HG03039 (cell line): ENCODE results near the gene CDH4.

Experiments
- ATAC-seq: cut with Tn5 transposase; IDR thresholded peaks from one replicate; pipeline ENCODE4 v1.9.1; 2021; ENCODE audit warnings: mild to moderate bottlenecking, moderate library complexity; ENCODE audit not compliant: unreplicated experiment

The CDH4 gene

GRCh38 chr20:61819921-61820825 lies 568.1 kb downstream of the CDH4 start:
- no peak for ATAC-seq

DNA sequence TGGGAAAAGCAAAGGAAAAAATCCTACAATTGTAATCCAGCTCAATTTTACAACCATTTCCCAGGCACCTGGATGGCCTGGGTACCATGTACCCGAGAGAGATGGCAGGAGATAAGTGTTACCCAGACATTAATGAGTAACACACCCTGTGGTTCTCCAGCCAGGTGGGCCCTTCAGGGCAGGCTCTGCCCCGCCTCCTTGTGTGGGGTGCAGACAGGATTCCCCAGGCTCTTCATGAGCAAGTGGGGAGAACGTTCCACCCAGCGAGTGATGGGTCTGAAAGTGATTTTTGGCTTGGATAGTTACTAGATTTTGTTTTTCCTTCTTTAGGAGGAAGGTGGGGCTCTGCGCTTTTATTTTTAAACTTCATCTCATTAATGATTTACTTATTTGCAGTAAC lies 569.7 kb downstream of the CDH4 start:
- no peak for ATAC-seq

- no peak for ATAC-seq
These were observed 570.3 kb downstream of the CDH4 start for GRCh38 chr20:61822396-61822795.

- ATAC-seq: no peak
These were observed 571.2 kb downstream of the CDH4 start for GRCh38 chr20:61823242-61823641.

DNA sequence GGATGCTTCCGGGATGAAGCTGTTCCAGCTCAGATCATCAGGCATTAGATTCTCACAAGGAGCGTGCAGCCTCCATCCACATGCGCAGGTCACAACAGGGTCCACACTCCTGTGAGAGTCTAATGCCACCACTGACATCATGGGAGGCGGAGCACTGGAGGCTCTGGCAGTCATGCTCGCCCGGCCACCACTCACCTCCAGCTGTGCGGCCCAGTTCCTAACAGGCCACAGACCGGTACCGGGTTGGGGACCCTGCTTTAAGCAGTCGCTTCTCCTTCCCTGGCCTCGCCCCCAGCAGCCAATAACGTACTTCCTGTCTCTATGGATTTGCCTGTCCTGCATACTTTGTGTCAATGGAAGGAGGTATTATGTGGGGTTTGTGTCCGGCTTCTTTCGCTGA lies 576.8 kb downstream of the CDH4 start:
- no peak for ATAC-seq

- no peak for ATAC-seq
These were observed 577.5 kb downstream of the CDH4 start for GRCh38 chr20:61829526-61829925.

DNA sequence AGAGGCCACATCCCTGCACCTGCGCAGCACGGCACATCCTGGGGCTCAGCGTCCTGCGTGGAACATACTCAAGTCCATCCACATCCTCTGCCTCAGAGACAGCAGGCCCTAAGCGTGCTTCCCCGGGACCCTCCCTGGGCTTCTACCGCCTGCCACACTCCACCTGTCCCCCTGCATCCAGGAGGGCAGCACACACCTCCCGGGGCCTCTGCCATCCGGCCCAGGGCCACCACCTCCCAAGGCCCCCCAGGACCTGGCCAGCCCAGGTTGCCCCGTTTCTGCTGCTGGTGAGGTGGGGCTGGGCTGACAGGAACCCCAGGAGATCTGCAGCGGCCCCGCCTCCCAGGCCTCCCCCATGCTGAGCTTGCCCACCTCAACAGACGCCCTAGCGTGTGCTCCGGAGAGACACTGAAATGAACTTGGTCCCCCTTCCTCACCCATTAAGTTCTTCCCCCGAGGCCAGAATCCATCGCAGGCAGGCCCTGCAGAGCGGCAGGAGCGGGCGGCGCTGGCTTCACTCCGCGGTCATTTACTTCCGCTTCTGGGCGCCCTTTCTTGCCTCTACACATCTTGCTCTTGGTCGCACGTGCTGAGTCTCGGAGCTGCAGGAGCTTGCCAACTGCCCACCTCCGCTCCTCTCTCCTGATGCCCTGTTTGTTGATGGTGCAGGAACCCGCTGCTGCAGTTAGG lies 578.3 kb downstream of the CDH4 start:
- ATAC-seq: no peak

DNA sequence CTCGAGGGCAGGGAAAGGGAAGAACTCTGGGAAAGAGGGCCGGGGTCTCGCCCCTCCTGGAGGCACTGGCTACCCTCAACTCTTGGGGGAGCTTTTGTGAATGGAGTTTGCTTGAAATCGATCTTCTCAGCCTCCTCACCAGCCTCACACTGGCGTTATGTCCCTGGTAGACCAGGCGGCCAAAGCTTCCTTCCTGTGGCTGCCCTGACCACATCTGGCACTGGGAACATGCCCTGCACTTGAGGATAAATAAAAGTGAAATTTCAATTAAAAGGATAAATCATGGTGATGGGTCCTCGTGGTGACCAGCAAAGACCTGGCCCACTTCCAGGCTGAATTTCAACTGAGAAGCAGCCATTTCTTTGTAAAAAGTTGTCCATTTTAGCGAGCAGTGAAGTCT lies 578.9 kb downstream of the CDH4 start:
- no peak for ATAC-seq

DNA sequence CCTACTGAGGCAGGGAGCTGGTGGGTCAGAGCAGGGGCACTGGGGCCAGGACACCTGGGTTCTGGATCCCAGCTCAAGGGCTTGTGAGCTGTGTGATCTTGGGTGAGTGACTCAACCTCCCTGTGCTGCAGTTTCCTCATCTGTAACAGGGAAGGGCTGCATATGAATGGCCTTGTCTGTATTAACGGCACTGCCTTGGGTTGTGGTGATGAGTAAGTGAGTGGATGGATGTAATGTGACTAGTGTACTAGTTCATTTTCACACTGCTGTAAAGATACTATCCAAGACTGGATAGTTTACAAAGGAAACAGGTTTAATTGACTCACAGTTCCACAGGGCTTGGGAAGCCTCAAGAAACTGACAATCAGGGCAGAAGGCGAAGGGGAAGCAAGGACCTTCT lies 580.1 kb downstream of the CDH4 start:
- no peak for ATAC-seq

GRCh38 chr20:61833807-61834610 lies 581.9 kb downstream of the CDH4 start:
- no peak for ATAC-seq

GRCh38 chr20:61835301-61835700 lies 583.2 kb downstream of the CDH4 start:
- no peak for ATAC-seq

DNA sequence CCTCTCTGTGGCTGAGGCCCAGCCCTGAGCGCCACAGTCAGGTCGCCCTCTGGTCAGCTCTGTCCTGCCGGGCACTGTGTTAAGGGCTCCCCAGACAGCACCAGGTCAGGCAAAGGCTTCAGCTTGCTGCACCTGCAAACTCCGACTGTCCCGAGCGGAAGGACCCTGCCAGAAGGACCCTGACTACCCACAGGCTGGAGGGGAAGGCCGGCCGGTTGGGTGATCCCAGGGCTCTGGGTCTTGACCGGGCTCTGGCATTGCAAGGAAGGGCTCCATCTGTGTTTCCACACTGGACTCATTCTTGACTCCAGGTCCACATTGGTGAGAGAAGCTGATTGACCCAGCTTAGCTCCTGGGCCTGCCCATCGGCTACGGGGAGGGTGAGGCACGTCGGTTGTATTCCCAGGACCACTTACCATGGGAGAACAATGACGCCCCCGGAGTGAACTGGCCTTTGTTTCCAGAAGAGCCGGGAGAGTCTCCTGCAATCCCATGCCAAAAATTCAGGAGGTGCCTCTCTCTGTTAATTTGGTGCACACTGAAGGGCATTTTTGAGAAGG lies 583.8 kb downstream of the CDH4 start:
- ATAC-seq: no peak

DNA sequence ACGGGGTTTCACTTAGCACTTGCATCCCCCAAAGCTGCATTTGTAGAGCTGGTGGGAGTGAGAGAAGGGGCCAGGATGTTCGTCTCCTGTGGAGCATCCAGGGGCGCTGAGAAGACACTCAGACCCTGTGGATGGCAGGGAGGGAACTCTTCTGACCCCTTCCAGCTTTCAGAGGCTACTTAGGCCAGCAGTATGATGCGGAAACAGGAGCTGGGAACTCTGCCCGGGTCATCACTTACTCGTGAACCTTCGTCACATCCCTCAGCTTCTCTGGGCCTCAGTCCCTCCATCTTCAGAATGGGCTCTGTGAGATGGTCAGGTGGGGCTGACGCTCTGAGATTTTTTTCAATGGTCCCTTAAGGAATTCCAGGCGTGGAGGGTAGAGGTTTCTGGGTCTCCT lies 585.1 kb downstream of the CDH4 start:
- no peak for ATAC-seq

DNA sequence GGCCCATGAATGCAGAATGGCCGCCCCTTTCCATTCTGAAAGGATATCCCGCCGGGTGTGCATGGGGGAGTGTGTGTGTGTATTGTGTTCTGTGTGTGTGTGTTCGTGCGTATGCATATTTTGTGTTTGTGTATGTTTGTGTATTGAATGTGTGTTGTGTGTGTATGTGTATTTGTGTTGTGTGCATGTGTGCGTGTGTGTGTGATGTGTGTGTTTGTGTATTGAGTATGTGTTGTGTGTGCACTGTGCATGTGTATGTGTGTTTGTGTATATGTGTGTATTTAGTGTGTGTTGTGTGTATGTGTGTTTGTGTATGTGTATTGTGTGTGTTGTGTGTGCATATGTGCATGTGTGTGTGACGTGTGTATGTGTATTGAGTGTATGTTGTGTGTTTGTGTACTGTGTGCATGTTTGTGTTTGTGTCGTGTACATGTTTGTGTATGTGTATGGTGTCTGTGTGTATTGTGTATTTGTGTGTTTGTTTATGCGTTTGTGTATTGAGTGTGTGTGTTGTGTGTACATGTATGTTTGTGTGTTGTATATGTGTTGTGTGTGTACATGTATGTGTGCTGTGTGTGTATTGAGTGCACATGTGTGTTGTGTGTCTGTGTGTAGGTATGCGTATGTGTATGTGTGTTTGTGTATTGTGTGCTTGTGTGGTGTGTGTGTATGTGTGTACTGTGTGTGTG lies 587.3 kb downstream of the CDH4 start:
- ATAC-seq: no peak

- ATAC-seq: no peak
These were observed 588.1 kb downstream of the CDH4 start for GRCh38 chr20:61839912-61840778.

DNA sequence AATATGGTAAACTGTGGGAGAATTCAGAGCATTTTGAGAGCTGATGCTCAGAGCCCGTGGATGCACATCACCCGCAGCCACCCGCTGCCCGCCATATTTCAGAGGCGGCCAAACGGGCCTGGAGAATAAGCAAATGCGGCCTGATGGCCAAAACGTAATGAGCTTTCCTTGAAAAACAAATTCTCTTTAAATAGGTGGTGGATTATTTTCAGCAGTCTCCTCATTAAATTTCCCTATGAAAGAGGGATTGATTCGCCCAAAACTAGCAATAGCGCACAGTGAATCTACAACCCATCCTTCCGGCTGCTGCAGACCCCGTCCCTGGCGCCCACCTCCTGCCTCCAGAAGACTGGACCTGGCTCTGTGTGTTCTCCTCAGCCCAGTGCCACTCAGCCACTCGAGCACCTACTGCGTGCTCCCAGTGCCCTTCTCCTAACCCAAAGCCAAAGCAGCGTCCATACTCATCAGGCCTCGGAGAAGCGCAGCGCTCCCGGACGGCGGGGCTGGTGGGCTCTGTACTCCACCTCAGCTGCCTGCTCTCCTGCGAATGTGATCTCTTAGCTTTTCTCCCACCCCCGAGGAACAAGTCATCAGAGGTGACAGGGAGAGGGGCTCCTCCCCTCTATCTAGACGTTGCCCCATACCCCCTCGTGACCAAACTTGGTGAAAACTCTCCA lies 588.9 kb downstream of the CDH4 start:
- ATAC-seq: no peak

- no peak for ATAC-seq
These were observed 589.5 kb downstream of the CDH4 start for GRCh38 chr20:61841551-61841950.

DNA sequence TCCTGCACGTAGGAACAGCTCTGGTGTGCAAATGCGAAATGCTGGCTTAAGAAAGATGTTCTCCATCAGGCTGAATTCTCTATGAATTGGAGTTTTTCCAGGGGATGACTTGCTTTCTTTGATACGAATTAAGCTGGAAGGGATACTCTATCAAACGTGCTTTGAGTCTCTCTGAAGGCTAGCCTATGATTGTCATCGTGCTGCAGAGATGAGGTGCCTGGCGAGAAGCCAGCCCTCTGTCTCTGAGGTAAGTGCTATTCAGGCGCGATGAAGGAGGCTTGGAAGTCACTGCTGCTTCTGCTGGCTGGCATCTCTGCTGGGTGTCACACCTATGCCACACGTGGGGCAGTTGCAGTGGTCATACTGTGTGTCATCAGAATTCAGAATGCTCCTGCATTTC lies 589.9 kb downstream of the CDH4 start:
- ATAC-seq: no peak

- ATAC-seq: no peak
These were observed 592.6 kb downstream of the CDH4 start for GRCh38 chr20:61844621-61845020.
